Left lung (tissue), 10 donors: ENCODE measurements around the gene CTIF. TPM values are rescaled to one million over a fixed set of nuclear protein-coding genes. Genes with fewer than 3 reads are reported as not detected.
"Not testable (repeated sequence)": the region's sequence is repeated elsewhere in the genome, so short reads cannot be mapped to it uniquely, and the experiment has no call there.

Source experiments
- ATAC-seq: fragments of 200-7000 bp; cut with Tn5 transposase; one replicate; pipeline ENCODE4 v1.9.1; 2020; ENCODE audit warnings: moderate library complexity
- DNase-seq, 4 donors: peaks; one replicate each; pipeline ENCODE4 v3.0.0-alpha.2; 2013 to 2020
- H3K27ac ChIP-seq, 2 donors: fragments of 200-600 bp; sonication (generic) in 1 of 2; one replicate each; pipeline versions ENCODE4 v1.5.0 to v1.8.0; 2020 to 2021
- H3K27me3 ChIP-seq, 2 donors: fragments of 200-600 bp; sonication (generic) in 1 of 2; one replicate each; pipeline versions ENCODE4 v1.5.0 to v1.8.0; 2020 to 2021
- H3K36me3 ChIP-seq, 2 donors: fragments of 200-600 bp; sonication (generic) in 1 of 2; one replicate each; pipeline versions ENCODE4 v1.5.0 to v1.8.0; 2020 to 2021
- H3K4me1 ChIP-seq, 2 donors: fragments of 200-600 bp; one replicate each; pipeline ENCODE4 v1.8.0; 2021
- H3K4me3 ChIP-seq, 2 donors: fragments of 200-600 bp; sonication (generic) in 1 of 2; one replicate each; pipeline versions ENCODE4 v1.5.0 to v1.8.0; 2020 to 2021; ENCODE audit warnings: mild to moderate bottlenecking in 1 of 2
- H3K9me3 ChIP-seq, 2 donors: fragments of 200-600 bp; sonication (generic) in 1 of 2; one replicate each; pipeline versions ENCODE4 v1.5.0 to v1.8.0; 2020 to 2021
- intact Hi-C, 2 donors: fragments of 100-400 bp; cut with DNase I; formaldehyde crosslinking; loops; one replicate each; pipeline versions ENCODE4 v1.11.2 to v1.14.2; 2022
- polyA plus RNA-seq, 6 donors: library from polyadenylated mRNA; unstranded; fragments of 120-200 nt; gene quantifications; one replicate each; pipeline ENCODE4 v1.2.1, GENCODE V29; 2013; ENCODE audit not compliant: insufficient read length in 6 of 6
- total RNA-seq, 2 donors: library from RNA; stranded (reverse); fragmentation: NEBNext Ultra II Directional; extraction: Animal tissue kit (Norgen Biotek cat#: 25700); gene quantifications; one replicate each; pipeline ENCODE4 v1.2.1, GENCODE V29; 2021
- TF ChIP-seq, protein P1 (sequence below), 2 donors: fragments of 200-600 bp; sonication (generic) in 1 of 2; IDR thresholded peaks; one replicate each; pipeline versions ENCODE4 v1.5.0 to v1.8.0; 2021; ENCODE audit warnings: antibody characterized with exemption in 2 of 2
- donor health status: DM: no; HTN: yes; CAD: no.
- donor health status: DM: no; HTN: no; CAD: no.

CTIF gene
- total and polyA plus RNA-seq, 8 donors = 24.9 to 46.1 (median 34.9) TPM

DNA sequence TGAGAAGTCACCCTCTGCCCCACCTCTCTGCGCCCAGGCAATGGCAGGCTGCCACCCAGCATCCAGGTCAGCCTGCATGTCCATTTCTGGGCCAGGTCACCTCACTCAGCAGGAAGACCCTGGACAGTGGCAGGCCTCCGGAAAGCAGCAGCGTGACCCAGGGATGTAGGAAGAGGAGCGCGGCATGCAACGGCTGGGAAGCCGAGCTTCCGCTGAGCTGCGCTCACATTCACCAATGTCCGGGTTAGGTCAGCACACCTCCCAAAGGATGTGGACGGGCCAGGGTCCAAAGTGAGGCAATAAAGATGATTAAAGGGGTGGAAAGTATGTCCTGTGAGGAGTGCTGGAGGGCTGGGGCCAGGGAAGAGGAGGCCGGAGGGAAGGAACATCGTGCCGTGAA lies 174.5 kb downstream of the CTIF start:
- ATAC-seq (no peak), DNase-seq (peak in 1 of 4 donors; percentile 25)
- intact Hi-C loops = no loop called here
- Histone ChIP-seq H3K4me1 (peaks cover 5 to 25% of the 10 kb centered on the region in 2 donors), H3K27ac (no peak overlapping the region), H3K4me3 (no peak overlapping the region), H3K36me3 (no peaks in the 10 kb centered on the region), H3K9me3 (no peaks in the 10 kb centered on the region), H3K27me3 (no peaks in the 10 kb centered on the region)
- TF ChIP-seq, protein P1, sequence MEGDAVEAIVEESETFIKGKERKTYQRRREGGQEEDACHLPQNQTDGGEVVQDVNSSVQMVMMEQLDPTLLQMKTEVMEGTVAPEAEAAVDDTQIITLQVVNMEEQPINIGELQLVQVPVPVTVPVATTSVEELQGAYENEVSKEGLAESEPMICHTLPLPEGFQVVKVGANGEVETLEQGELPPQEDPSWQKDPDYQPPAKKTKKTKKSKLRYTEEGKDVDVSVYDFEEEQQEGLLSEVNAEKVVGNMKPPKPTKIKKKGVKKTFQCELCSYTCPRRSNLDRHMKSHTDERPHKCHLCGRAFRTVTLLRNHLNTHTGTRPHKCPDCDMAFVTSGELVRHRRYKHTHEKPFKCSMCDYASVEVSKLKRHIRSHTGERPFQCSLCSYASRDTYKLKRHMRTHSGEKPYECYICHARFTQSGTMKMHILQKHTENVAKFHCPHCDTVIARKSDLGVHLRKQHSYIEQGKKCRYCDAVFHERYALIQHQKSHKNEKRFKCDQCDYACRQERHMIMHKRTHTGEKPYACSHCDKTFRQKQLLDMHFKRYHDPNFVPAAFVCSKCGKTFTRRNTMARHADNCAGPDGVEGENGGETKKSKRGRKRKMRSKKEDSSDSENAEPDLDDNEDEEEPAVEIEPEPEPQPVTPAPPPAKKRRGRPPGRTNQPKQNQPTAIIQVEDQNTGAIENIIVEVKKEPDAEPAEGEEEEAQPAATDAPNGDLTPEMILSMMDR (IDR thresholded peaks at IDR 0.05) = no peak

DNA sequence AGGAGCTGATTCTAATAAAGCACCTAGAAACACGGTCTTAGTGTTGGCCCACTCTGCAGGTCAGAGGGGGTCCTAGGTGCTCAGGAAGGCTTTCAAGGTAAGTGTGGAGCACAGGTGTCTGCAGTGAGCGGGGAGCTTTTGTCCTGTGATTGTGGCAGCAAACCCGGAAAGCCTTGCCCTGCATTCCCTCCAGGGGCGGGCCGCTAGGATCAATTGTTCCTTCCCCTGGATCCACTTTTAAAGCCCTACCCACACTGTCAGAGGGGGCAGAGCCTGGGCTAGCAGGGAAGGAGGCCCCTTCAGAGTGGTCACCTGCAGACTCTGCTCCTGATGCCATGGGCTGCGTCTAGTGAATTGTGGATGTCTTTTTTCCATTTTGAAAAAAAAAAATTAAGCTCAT lies 176.0 kb downstream of the CTIF start:
- ATAC-seq (no peak), DNase-seq (no peak)
- H3K27me3 ChIP-seq = no peaks in the 10 kb centered on the region
- H3K9me3 ChIP-seq = no peaks in the 10 kb centered on the region
- peaks cover 5 to 25% of the 10 kb centered on the region in 2 donors for H3K4me1 ChIP-seq
- peaks cover 0 to 4% of the 10 kb centered on the region in 2 donors for H3K36me3 ChIP-seq
- TF ChIP-seq, protein P1 (IDR thresholded peaks at IDR 0.05) = no peak
- no peak overlapping the region for H3K4me3 ChIP-seq
- intact Hi-C loops = no loop called here
- H3K27ac ChIP-seq = no peak overlapping the region

DNA sequence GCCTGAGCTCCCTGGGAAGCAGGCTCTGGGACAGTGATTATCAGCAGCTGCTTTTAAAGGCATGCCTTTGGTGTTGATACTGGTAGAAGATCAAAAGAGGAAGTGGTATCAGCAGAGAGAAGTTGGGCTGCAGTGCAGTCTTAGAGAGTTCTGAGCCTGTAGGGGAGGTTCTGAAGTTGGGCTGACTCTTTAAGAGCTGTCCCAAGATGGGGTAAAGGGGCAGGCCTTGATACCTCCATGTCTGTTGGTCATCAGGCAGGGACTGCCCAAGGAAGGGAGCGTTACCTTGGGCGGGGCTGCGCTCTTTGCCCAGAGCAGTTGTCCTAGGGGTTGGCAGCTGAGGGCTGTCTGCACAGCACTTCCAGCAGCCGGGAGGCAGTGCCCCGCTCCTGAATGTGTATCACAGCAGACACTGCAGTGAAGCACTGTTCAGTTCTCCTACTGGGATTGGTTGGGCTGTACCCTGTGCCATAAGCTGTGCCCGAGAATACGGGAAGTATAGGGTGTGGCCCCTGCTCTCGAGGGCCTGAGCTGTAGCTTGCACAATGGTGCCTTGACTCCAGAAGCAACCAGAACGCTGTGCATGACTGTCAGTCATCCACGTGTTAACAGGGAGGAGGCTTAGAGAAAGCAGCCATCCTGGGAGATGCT lies 177.0 kb downstream of the CTIF start:
- Histone ChIP-seq H3K4me1 (peaks cover 9 to 25% of the 10 kb centered on the region in 2 donors), H3K4me3 (no peak overlapping the region), H3K27ac (peak overlapping the region in 1 of 2 donors; percentile 79), H3K36me3 (peaks cover 0 to 4% of the 10 kb centered on the region in 2 donors), H3K9me3 (no peaks in the 10 kb centered on the region), H3K27me3 (no peaks in the 10 kb centered on the region)
- intact Hi-C loops = no loop called here
- DNase-seq (peak in 1 of 4 donors; percentile 78), ATAC-seq (peak; percentile 86)
- TF ChIP-seq, protein P1 (IDR thresholded peaks at IDR 0.05) = no peak

DNA sequence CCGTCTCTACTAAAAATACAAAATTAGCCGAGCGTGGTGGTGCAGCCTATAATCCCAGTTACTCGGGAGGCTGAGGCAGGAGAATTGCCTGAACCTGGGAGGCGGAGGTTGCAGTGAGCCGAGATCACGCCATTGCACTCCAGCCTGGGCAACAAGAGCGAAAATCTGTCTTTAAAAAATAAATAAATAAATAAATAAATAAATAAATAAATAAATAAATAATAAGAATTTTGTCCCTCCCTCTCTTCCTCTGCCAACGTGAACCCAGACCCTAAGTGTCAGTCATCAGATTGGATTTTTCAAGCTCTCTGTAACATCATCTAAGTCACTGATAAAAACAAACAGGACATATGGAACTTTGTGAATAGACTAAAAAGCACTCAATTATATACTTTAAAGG lies 178.4 kb downstream of the CTIF start:
- ATAC-seq, H3K4me3 ChIP-seq, intact Hi-C loops, H3K9me3 ChIP-seq, DNase-seq, H3K27ac ChIP-seq, H3K27me3 ChIP-seq, H3K36me3 ChIP-seq: not testable (repeated sequence)
- peaks cover 9 to 25% of the 10 kb centered on the region in 2 donors for H3K4me1 ChIP-seq

DNA sequence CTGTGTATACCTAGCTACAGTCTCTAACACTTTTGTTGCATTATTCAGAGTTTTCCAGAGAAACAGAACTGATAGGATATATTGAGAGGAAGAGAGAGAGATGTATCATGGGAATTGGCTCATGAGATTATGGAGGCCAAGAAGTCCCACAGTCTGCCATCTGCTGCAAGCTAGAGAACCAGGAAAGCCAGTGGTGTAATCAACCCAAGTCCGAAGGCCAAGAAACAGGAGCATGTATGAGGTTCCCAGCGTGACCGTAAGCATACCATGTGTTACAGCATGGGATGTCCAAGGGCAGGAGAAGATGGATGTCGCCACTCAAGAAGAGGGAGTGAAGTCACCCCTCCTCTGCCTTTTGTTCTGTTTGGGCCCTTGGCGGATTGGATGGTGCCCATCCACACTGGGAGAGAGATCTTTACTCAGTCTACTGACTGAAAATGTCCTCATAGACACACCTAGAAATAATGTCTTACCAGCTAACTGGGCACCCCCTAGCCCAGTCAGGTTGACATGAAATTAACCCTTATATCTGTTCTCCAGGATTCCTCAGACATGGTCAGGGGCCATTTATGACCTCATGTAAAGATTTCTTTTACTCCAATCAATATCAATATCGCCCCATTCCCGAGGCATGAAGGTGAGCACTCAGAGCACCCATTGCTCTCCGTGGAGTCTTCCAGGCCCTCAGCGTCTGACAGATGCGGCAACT lies 179.6 kb downstream of the CTIF start:
- intact Hi-C loops = no loop called here
- peaks cover 0 to 4% of the 10 kb centered on the region in 2 donors for H3K36me3 ChIP-seq
- no peak overlapping the region for H3K4me3 ChIP-seq
- H3K4me1 ChIP-seq = peaks cover 9 to 25% of the 10 kb centered on the region in 2 donors
- TF ChIP-seq, protein P1 (IDR thresholded peaks at IDR 0.05) = no peak
- no peaks in the 10 kb centered on the region for H3K27me3 ChIP-seq
- no peaks in the 10 kb centered on the region for H3K9me3 ChIP-seq
- DNase-seq (no peak), ATAC-seq (no peak)
- H3K27ac ChIP-seq = no peak overlapping the region
